ENCODE measurements around the gene PNMA8B. TPM values are rescaled to one million over a fixed set of nuclear protein-coding genes. Genes with fewer than 3 reads are reported as not detected.

PNMA8B gene
- total RNA-seq, 4 donors from 2014 or later = 0.93 to 3.0 (median 1.7) TPM

DNA sequence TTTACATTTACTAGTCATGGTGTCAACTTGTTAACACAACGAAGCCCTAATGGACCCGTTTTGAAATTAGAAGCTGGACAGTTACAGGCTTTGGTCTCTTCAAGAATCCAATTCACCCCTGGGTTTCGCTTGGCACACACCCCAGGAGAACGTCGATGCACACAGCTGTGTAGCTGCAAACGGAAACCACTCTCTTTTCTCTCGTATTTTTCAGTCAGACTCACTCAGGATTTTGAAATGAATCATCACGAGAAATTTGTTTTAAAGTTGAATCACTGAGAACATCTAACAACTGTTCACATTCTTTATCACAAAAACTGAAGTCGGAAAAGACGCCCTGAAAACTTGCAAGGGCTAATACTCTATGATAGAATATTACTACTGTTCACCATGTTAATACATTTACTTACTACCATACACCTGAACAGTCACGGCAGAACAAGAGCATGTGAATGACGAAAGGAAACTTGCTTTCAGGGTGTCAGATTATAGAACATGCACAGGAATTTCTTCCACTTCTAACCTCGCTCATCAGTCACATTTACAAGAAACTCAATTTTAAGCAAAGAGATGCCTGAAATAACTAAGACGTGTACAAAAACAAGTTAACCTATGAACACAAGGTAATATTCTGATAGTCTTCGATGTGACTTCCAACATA is 29.0 kb downstream of the PNMA8B start:
- peak; percentile 27 for ATAC-seq (ENCODE audit: low FRiP score)
- TF ChIP-seq, protein P1, sequence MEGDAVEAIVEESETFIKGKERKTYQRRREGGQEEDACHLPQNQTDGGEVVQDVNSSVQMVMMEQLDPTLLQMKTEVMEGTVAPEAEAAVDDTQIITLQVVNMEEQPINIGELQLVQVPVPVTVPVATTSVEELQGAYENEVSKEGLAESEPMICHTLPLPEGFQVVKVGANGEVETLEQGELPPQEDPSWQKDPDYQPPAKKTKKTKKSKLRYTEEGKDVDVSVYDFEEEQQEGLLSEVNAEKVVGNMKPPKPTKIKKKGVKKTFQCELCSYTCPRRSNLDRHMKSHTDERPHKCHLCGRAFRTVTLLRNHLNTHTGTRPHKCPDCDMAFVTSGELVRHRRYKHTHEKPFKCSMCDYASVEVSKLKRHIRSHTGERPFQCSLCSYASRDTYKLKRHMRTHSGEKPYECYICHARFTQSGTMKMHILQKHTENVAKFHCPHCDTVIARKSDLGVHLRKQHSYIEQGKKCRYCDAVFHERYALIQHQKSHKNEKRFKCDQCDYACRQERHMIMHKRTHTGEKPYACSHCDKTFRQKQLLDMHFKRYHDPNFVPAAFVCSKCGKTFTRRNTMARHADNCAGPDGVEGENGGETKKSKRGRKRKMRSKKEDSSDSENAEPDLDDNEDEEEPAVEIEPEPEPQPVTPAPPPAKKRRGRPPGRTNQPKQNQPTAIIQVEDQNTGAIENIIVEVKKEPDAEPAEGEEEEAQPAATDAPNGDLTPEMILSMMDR (IDR thresholded peaks at IDR 0.05) = no peak

DNA sequence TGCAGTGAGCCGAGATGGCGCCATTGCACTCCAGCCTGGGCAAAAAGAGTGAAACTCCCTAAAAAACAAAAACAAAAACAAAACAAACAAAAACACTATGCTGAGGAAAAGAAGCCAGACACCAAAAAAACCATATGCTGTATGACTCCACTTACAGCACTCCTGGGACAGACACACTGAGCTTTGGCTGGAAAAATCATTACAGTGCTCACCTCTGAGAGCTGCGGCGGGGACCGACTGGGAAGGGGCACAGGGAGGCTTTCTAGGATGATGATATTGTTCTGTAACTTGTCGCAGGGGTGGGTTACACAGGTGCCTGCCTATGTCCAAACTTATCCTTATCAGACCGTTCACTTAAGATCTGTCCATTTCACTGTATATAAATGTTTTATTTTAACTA is 32.2 kb downstream of the PNMA8B start:
- DNase-seq (ENCODE audit: low spot score) (no peak), ATAC-seq (ENCODE audit: low FRiP score) (no peak)
- TF ChIP-seq, protein P1 (IDR thresholded peaks at IDR 0.05) = no peak

More for the DNA sequence above, 29.0 kb downstream of the PNMA8B start:
- DNase-seq (ENCODE audit: low spot score) = no peak

DNA sequence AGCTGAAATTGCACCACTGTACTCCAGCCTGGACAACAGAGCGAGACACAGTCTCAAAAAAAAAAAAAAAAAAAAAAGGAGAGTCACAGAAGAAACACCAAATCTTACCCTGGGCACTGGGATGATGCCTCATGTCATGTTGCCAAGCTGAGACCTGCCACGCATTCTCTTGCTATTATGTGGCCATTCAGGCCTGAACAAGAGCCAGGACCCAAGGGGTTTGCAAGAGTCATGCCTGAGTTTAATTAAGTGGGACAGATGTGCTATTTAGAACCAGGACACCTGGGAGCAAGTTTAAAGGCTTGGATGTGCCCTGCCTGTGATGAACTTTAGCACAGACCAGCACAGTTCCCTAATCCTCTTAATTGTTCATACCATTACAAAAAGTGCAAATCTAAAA is 34.1 kb downstream of the PNMA8B start:
- ATAC-seq (ENCODE audit: low FRiP score) (no peak), DNase-seq (ENCODE audit: low spot score) (no peak)
- TF ChIP-seq, protein P1 (IDR thresholded peaks at IDR 0.05) = no peak

DNA sequence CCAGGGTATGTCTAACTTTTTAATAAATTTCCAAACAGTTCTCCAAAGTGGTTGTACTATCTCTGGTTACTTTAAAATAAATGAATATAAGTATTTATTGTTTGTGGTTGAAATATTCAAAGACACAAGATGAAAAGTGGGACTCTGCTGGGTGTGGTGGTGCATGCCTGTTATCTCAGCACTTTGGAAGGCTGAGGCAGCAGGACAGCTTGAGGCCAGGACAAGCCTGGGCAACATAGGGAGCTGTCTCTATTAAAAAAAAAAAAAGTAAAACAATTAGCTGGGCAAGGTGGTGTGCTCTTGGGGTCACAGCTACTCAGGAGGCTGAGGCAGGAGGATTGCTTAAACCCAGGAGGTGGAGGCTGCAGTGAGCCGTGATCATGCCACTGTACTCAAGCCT is 34.7 kb downstream of the PNMA8B start:
- no peak for ATAC-seq (ENCODE audit: low FRiP score)
- no peak for DNase-seq (ENCODE audit: low spot score)
- TF ChIP-seq, protein P1 (IDR thresholded peaks at IDR 0.05) = no peak

DNA sequence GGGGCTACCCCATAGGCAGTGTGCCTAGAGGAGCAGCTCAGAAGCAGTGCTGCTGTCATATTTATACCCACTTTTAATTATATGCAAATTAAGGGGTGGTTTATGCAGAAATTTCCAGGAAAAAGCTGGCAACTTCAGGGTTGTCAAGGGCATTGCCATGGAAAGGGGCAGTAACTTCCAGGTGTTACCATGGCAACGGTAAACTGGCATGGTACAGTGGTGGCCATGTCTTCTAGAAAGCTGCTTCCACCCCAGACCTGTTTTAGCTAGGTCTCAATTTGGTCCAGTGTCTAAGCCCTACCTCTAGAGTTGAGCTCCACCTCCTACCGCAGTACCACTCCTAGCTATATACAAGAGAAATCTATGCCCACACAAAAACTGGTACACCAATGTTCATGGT is 35.6 kb downstream of the PNMA8B start:
- ATAC-seq (ENCODE audit: low FRiP score) (no peak), DNase-seq (ENCODE audit: low spot score) (no peak)
- TF ChIP-seq, protein P1 (IDR thresholded peaks at IDR 0.05) = no peak

DNA sequence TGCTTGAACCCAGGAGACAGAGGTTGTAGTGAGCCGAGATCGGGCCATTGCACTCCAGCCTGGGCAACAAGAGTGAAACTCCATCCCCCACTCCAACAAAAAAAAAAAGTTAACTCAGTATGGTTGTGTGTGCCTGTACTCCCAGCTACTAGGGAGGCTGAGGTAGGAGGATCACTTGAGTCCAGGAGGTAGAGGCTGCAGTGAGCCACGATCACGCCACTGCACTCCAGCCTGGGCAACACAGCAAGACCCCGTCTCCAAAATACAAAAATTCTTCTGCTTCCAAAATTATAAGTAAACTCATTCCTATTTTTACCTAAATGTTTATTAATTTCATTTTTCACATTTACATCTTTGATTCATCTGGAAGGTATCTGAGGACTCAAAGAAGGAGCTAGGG is 38.7 kb downstream of the PNMA8B start:
- TF ChIP-seq, protein P1 (IDR thresholded peaks at IDR 0.05) = no peak
- no peak for ATAC-seq (ENCODE audit: low FRiP score)
- DNase-seq (ENCODE audit: low spot score) = no peak

DNA sequence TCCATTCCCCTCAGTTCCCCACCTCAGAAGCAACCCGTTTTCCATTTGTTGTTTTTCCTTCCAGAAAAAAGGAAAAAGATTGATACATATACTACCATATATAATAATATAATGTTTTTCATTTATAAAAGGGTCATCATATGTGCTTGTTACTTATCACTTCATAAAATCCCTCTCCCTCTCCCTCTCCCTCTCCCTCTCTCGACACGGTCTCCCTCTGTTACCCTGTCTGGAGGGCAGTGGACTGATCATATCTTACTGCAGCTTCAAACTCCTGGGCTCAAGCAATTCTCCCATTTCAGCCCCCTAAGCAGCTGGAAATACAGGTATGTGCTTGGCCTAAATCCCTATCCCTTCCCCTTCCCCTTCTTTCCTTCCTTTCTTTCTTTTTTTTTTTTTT is 41.4 kb downstream of the PNMA8B start:
- no peak for DNase-seq (ENCODE audit: low spot score)
- no peak for ATAC-seq (ENCODE audit: low FRiP score)
- TF ChIP-seq, protein P1 (IDR thresholded peaks at IDR 0.05) = no peak
